Type B pancreatic cell (in vitro differentiated cells): ENCODE results near the gene SEC24D. TPM values are rescaled to one million over a fixed set of nuclear protein-coding genes. Genes with fewer than 3 reads are reported as not detected.
A peak's percentile ranks its signal among the peaks of the same experiment; 100 is the strongest.
"Not testable (repeated sequence)": the region's sequence is repeated elsewhere in the genome, so short reads cannot be mapped to it uniquely, and the experiment has no call there.

ENCODE experiments used
- DNase-seq: peaks from one replicate; pipeline ENCODE4 v3.0.0; 2021; ENCODE audit warnings: mixed read lengths; ENCODE audit not compliant: unreplicated experiment; ENCODE audit errors: extremely low spot score
- H3K27ac Mint-ChIP-seq: 2 replicates; pipeline ENCODE4 v1.8.0; 2021; ENCODE audit warnings: mild to moderate bottlenecking, mixed read lengths
- H3K27me3 Mint-ChIP-seq: 2 replicates; pipeline ENCODE4 v1.8.0; 2021; ENCODE audit warnings: mixed read lengths
- H3K36me3 Mint-ChIP-seq: 2 replicates; pipeline ENCODE4 v1.8.0; 2021; ENCODE audit warnings: mixed read lengths
- H3K4me1 Mint-ChIP-seq: one replicate; pipeline ENCODE4 v1.8.0; 2021; ENCODE audit warnings: mixed read lengths; ENCODE audit not compliant: unreplicated experiment
- H3K4me3 Mint-ChIP-seq: 2 replicates; pipeline ENCODE4 v1.8.0; 2021; ENCODE audit warnings: mild to moderate bottlenecking, mixed read lengths
- H3K9me3 Mint-ChIP-seq: 2 replicates; pipeline ENCODE4 v1.8.0; 2021; ENCODE audit warnings: mixed read lengths
- CTCF ChIP-seq: fragments of 200-600 bp; sonication (generic); conservative IDR thresholded peaks from 2 replicates; pipeline ENCODE4 v1.5.0; 2021; ENCODE audit warnings: antibody characterized with exemption, mild to moderate bottlenecking
- total RNA-seq: library from RNA; stranded (reverse); gene quantifications from 2 replicates; pipeline ENCODE4 v1.2.1, GENCODE V29; 2021; ENCODE audit warnings: low replicate concordance

SEC24D gene
- total RNA-seq, 1 donor from 2014 or later, result 53.9 TPM

- TF ChIP-seq CTCF, result no peak
- Mint-ChIP-seq H3K4me1 (no peaks in the 10 kb centered on the region), H3K27me3 (no peaks in the 10 kb centered on the region), H3K27ac (no peak overlapping the region), H3K4me3 (no peak overlapping the region), H3K9me3 (peaks cover 5% of the 10 kb centered on the region), H3K36me3 (peaks cover 41% of the 10 kb centered on the region)
- DNase-seq, result no peak
These were observed 51.1 kb downstream of the SEC24D start for GRCh38 chr4:118784776-118785175.

GRCh38 chr4:118783887-118784286, 52.0 kb downstream of the SEC24D start:
- no peak overlapping the region for H3K27ac Mint-ChIP-seq
- no peak for TF ChIP-seq CTCF
- no peaks in the 10 kb centered on the region for H3K27me3 Mint-ChIP-seq
- H3K36me3 Mint-ChIP-seq, result peaks cover 47% of the 10 kb centered on the region
- H3K4me3 Mint-ChIP-seq, result no peak overlapping the region
- H3K9me3 Mint-ChIP-seq, result peaks cover 5% of the 10 kb centered on the region
- no peak for DNase-seq
- no peaks in the 10 kb centered on the region for H3K4me1 Mint-ChIP-seq

- DNase-seq, H3K27ac Mint-ChIP-seq, H3K4me3 Mint-ChIP-seq, H3K27me3 Mint-ChIP-seq, H3K9me3 Mint-ChIP-seq, H3K4me1 Mint-ChIP-seq: not testable (repeated sequence)
- peaks cover 45% of the 10 kb centered on the region for H3K36me3 Mint-ChIP-seq
These were observed 53.0 kb downstream of the SEC24D start for GRCh38 chr4:118782886-118783285.

- H3K27ac Mint-ChIP-seq, H3K9me3 Mint-ChIP-seq, DNase-seq, H3K27me3 Mint-ChIP-seq: not testable (repeated sequence)
- Mint-ChIP-seq H3K36me3 (peaks cover 35% of the 10 kb centered on the region), H3K4me1 (peaks cover 31% of the 10 kb centered on the region), H3K4me3 (peak overlapping the region; percentile 62)
These were observed 58.3 kb downstream of the SEC24D start for GRCh38 chr4:118777649-118778048.

- H3K4me1 Mint-ChIP-seq, result peaks cover 36% of the 10 kb centered on the region
- H3K27ac Mint-ChIP-seq, H3K4me3 Mint-ChIP-seq, H3K27me3 Mint-ChIP-seq, H3K9me3 Mint-ChIP-seq, DNase-seq: not testable (repeated sequence)
- peaks cover 32% of the 10 kb centered on the region for H3K36me3 Mint-ChIP-seq
These were observed 58.8 kb downstream of the SEC24D start for GRCh38 chr4:118776955-118777640.

GRCh38 chr4:118776157-118776954, 59.6 kb downstream of the SEC24D start:
- Mint-ChIP-seq H3K27ac (no peak overlapping the region), H3K4me3 (no peak overlapping the region), H3K9me3 (no peaks in the 10 kb centered on the region), H3K4me1 (peaks cover 38% of the 10 kb centered on the region), H3K27me3 (no peaks in the 10 kb centered on the region), H3K36me3 (peaks cover 25% of the 10 kb centered on the region)
- DNase-seq, result no peak
- no peak for TF ChIP-seq CTCF

- no peak overlapping the region for H3K4me3 Mint-ChIP-seq
- H3K27ac Mint-ChIP-seq, result peak overlapping the region; percentile 9
- H3K27me3 Mint-ChIP-seq, result no peaks in the 10 kb centered on the region
- peaks cover 18% of the 10 kb centered on the region for H3K36me3 Mint-ChIP-seq
- TF ChIP-seq CTCF, result no peak
- H3K4me1 Mint-ChIP-seq, result peaks cover 40% of the 10 kb centered on the region
- no peaks in the 10 kb centered on the region for H3K9me3 Mint-ChIP-seq
- DNase-seq, result no peak
These were observed 60.5 kb downstream of the SEC24D start for GRCh38 chr4:118775405-118775804.
